ENCODE measurements around the gene CNPPD1. TPM values are rescaled to one million over a fixed set of nuclear protein-coding genes. Genes with fewer than 3 reads are reported as not detected.

The CNPPD1 gene
- total and polyA plus RNA-seq, 8 donors: 12.8 to 48.2 (median 35.2) TPM

DNA sequence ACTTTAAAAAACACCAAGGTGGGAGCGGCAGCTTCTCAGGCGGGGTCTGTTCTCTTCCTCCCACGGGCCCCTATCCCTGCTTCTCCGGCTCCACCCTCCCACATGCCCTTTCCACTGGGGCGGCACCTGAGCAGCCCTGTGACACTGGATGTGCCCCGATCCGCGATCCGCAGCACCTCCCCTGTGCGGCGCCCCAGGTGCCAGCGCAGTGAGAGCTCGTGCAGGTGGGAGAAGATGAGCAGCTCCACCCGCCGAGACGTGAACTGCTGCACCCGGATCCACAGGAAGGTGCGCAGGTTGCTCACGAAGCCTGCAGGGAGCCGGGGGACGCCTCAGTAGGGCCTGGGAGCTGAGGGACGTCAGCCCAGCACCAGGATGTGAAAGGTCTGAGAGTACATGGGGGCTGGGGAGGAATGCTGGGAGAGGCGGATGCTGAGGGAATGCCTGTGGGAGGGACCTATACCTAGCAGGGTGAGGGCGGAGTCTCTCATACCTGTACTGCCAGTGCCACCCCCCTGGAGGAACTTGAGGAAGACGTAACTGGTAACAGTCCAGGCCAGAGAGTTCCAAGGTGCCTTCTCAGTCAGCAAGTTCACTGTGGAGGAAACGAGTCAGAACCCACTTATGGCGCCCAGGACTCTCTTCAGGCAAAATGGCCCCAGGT, 39.3 kb upstream of the CNPPD1 start:
- H3K4me1 ChIP-seq: peaks cover 25 to 51% (median 40%) of the 10 kb centered on the region in 4 donors
- no peaks in the 10 kb centered on the region for H3K27me3 ChIP-seq
- 86 to 93% (median 91%) methylated on average over 23 to 27 of the region's 27 CpGs for WGBS, 5 donors
- no peaks in the 10 kb centered on the region for H3K9me3 ChIP-seq
- intact Hi-C loops (cut with DNase I; ENCODE audit: low total_unique reads): loop anchor here (5.0 kb wide), 1 partner anchor 44 kb away; the partner anchor contains the start of gene SLC23A3
- H3K27ac ChIP-seq: peak overlapping the region in 3 of 5 donors; percentile 89 to 95 (median 94)
- TF ChIP-seq, protein P1, sequence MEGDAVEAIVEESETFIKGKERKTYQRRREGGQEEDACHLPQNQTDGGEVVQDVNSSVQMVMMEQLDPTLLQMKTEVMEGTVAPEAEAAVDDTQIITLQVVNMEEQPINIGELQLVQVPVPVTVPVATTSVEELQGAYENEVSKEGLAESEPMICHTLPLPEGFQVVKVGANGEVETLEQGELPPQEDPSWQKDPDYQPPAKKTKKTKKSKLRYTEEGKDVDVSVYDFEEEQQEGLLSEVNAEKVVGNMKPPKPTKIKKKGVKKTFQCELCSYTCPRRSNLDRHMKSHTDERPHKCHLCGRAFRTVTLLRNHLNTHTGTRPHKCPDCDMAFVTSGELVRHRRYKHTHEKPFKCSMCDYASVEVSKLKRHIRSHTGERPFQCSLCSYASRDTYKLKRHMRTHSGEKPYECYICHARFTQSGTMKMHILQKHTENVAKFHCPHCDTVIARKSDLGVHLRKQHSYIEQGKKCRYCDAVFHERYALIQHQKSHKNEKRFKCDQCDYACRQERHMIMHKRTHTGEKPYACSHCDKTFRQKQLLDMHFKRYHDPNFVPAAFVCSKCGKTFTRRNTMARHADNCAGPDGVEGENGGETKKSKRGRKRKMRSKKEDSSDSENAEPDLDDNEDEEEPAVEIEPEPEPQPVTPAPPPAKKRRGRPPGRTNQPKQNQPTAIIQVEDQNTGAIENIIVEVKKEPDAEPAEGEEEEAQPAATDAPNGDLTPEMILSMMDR (IDR thresholded peaks at IDR 0.05): no peak
- TF ChIP-seq POLR2AphosphoS5 (IDR thresholded peaks at IDR 0.05) (no peak), EP300 (IDR thresholded peaks at IDR 0.05) (no peak), POLR2A (IDR thresholded peaks at IDR 0.05) (no peak)
- no peak for DNase-seq
- H3K36me3 ChIP-seq: peaks cover 52 to 66% (median 61%) of the 10 kb centered on the region in 4 donors
- no peak overlapping the region for H3K4me3 ChIP-seq

GRCh38 chr2:219214786-219215185, 38.1 kb upstream of the CNPPD1 start:
- no peaks in the 10 kb centered on the region for H3K9me3 ChIP-seq
- no peaks in the 10 kb centered on the region for H3K27me3 ChIP-seq
- WGBS, 5 donors: 87 to 94% (median 93%) methylated on average over 6 of the region's 6 CpGs
- TF ChIP-seq, protein P1 (IDR thresholded peaks at IDR 0.05): no peak
- TF ChIP-seq POLR2A (IDR thresholded peaks at IDR 0.05) (no peak), EP300 (IDR thresholded peaks at IDR 0.05) (no peak), POLR2AphosphoS5 (IDR thresholded peaks at IDR 0.05) (no peak)
- intact Hi-C loops (cut with DNase I; ENCODE audit: low total_unique reads): loop anchor here (5.0 kb wide), 1 partner anchor 42 kb away; the partner anchor contains the start of gene SLC23A3
- peaks cover 25 to 47% (median 34%) of the 10 kb centered on the region in 4 donors for H3K4me1 ChIP-seq
- DNase-seq: no peak
- no peak overlapping the region for H3K4me3 ChIP-seq
- peaks cover 53 to 66% (median 61%) of the 10 kb centered on the region in 4 donors for H3K36me3 ChIP-seq
- no peak overlapping the region for H3K27ac ChIP-seq

GRCh38 chr2:219214141-219214540, 37.4 kb upstream of the CNPPD1 start:
- intact Hi-C loops (cut with DNase I; ENCODE audit: low total_unique reads): no loop called here
- 95 to 98% (median 96%) methylated on average over 15 of the region's 15 CpGs for WGBS, 5 donors
- Histone ChIP-seq H3K27me3 (no peaks in the 10 kb centered on the region), H3K9me3 (no peaks in the 10 kb centered on the region), H3K36me3 (peaks cover 58 to 70% (median 65%) of the 10 kb centered on the region in 4 donors), H3K27ac (no peak overlapping the region), H3K4me1 (peaks cover 19 to 41% (median 29%) of the 10 kb centered on the region in 4 donors), H3K4me3 (no peak overlapping the region)
- no peak for DNase-seq
- TF ChIP-seq EP300 (IDR thresholded peaks at IDR 0.05) (no peak), POLR2AphosphoS5 (IDR thresholded peaks at IDR 0.05) (no peak), POLR2A (IDR thresholded peaks at IDR 0.05) (no peak)
- TF ChIP-seq, protein P1 (IDR thresholded peaks at IDR 0.05): no peak

GRCh38 chr2:219213486-219214071, 36.9 kb upstream of the CNPPD1 start:
- TF ChIP-seq, protein P1 (IDR thresholded peaks at IDR 0.05): no peak
- TF ChIP-seq POLR2AphosphoS5 (IDR thresholded peaks at IDR 0.05) (no peak), EP300 (IDR thresholded peaks at IDR 0.05) (no peak), POLR2A (IDR thresholded peaks at IDR 0.05) (no peak)
- Histone ChIP-seq H3K9me3 (no peaks in the 10 kb centered on the region), H3K4me1 (peaks cover 16 to 41% (median 26%) of the 10 kb centered on the region in 4 donors), H3K27me3 (no peaks in the 10 kb centered on the region), H3K36me3 (peaks cover 63 to 75% (median 70%) of the 10 kb centered on the region in 4 donors), H3K4me3 (no peak overlapping the region), H3K27ac (no peak overlapping the region)
- 90 to 96% (median 94%) methylated on average over 10 of the region's 10 CpGs for WGBS, 5 donors
- DNase-seq: no peak
- intact Hi-C loops (cut with DNase I; ENCODE audit: low total_unique reads): no loop called here
